IMR-90 (cell line): ENCODE results near the gene NRIP1.

Source experiments
- CEBPB ChIP-seq: IDR thresholded peaks from 2 replicates; pipeline ENCODE4 v1.6.1; 2012; ENCODE audit warnings: low read depth, low read length, improper control_type of control experiment
- FOS ChIP-seq: fragments of 150-350 bp; IDR thresholded peaks from 2 replicates; pipeline ENCODE4 v1.6.1; 2016; ENCODE audit warnings: low read depth, low read length
- POLR2A ChIP-seq: IDR thresholded peaks from 2 replicates; pipeline ENCODE4 v1.6.1; 2012; ENCODE audit warnings: mild to moderate bottlenecking, low read depth, low read length
- RAD21 ChIP-seq: IDR thresholded peaks from 2 replicates; pipeline ENCODE4 v1.6.1; 2012; ENCODE audit warnings: low read length, improper control_type of control experiment
- TF ChIP-seq, protein P1 (sequence below): conservative IDR thresholded peaks from 2 replicates; pipeline ENCODE4 v1.5.1; 2012; ENCODE audit warnings: mild to moderate bottlenecking, low read depth, low read length, improper control_type of control experiment
- TF ChIP-seq, protein P2 (sequence below): fragments of 150-350 bp; IDR thresholded peaks from 2 replicates; pipeline ENCODE4 v1.6.1; 2016; ENCODE audit warnings: low read depth, mild to moderate bottlenecking, low read length, moderate library complexity, borderline replicate concordance

DNA sequence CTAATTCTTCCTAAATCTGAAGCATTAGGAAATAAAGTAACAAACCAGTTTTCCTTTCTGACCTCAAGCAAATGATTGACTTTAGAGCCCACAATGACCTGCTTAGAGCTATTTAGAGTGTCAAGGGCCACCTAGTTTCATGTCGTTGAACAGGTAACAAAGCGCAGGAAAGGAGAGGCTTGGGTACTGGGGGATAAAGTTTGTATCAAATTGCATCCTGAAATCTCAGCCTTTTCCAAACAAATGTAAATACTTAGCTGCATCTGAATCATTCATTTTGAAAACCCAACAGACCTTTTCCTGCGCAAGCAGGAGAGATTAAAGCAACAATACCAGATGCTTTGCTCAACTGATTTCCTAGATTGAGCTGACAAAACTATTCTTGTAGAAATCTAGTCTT lies 121.2 kb downstream of the NRIP1 start:
- TF ChIP-seq, protein P1, sequence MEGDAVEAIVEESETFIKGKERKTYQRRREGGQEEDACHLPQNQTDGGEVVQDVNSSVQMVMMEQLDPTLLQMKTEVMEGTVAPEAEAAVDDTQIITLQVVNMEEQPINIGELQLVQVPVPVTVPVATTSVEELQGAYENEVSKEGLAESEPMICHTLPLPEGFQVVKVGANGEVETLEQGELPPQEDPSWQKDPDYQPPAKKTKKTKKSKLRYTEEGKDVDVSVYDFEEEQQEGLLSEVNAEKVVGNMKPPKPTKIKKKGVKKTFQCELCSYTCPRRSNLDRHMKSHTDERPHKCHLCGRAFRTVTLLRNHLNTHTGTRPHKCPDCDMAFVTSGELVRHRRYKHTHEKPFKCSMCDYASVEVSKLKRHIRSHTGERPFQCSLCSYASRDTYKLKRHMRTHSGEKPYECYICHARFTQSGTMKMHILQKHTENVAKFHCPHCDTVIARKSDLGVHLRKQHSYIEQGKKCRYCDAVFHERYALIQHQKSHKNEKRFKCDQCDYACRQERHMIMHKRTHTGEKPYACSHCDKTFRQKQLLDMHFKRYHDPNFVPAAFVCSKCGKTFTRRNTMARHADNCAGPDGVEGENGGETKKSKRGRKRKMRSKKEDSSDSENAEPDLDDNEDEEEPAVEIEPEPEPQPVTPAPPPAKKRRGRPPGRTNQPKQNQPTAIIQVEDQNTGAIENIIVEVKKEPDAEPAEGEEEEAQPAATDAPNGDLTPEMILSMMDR: no peak
- TF ChIP-seq POLR2A: no peak
- TF ChIP-seq, protein P2, sequence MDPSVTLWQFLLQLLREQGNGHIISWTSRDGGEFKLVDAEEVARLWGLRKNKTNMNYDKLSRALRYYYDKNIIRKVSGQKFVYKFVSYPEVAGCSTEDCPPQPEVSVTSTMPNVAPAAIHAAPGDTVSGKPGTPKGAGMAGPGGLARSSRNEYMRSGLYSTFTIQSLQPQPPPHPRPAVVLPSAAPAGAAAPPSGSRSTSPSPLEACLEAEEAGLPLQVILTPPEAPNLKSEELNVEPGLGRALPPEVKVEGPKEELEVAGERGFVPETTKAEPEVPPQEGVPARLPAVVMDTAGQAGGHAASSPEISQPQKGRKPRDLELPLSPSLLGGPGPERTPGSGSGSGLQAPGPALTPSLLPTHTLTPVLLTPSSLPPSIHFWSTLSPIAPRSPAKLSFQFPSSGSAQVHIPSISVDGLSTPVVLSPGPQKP: no peak
- TF ChIP-seq FOS: no peak
- no peak for TF ChIP-seq RAD21
- no peak for TF ChIP-seq CEBPB
